NCI-H69 (cell line): ENCODE results near the gene CHST9.
"Not testable (repeated sequence)": the region's sequence is repeated elsewhere in the genome, so short reads cannot be mapped to it uniquely, and the experiment has no call there.

Experiments used
- DNase-seq: peaks from one replicate; lab custom pipeline; 2025; lab: John Stamatoyannopoulos, UW

Gene CHST9

DNA sequence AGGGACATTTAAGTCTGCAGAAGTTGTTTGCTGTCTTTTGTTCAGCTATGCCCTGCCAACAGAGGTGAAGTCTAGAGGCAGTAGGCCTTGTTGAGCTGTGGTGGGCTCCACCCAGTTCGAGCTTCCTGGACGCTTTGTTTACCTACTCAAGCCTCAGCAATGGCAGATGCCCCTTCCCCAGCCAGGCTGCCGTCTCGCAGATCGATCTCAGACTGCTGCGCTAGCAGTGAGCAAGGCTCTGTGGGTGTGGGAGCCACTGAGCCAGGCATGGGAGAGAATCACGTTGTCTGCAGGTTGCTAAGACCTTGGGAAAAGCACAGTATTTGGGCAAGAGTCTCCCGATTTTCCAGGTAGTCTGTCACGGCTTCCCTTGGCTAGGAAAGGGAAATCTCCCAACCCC lies 91.8 kb downstream of the CHST9 start:
- DNase-seq = not testable (repeated sequence)

DNA sequence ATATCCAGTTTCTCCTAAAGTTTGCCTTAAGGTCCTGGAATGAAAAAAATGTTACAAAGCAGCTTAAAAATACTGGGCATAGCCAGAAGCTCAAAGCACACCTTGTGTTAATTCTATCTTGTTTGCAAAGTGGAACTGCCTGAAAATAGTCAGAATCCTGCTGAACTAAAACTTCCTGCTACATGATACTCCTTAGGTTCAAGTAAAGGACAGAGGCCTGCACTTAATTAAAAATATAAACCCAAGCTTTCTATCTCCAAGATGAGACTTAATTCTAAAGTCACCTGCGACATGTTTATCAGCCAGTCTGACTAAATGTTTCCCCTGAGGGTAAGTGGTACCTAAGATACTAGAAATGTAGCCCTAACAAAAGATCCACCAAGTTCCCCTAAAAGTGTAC lies 103.4 kb downstream of the CHST9 start:
- no peak for DNase-seq

DNA sequence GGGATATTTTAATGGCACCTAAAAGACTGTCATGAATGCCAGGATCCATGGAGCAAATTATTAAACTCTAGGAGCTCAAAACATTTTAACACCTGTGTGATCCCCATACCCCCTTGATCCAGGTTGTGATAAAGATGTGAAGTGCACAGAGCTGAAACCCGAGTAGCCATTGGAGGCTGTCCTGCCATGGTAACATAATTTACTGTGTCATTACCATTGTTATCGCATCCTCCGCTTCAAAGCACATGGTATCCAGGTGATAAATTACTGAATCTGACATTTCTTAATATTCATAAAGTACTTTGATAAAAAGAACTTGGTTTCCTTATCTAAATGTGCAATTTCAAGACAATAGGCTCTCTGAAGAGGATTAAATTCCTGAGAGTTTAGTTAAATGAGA lies 109.3 kb downstream of the CHST9 start:
- DNase-seq = peak; percentile 92

DNA sequence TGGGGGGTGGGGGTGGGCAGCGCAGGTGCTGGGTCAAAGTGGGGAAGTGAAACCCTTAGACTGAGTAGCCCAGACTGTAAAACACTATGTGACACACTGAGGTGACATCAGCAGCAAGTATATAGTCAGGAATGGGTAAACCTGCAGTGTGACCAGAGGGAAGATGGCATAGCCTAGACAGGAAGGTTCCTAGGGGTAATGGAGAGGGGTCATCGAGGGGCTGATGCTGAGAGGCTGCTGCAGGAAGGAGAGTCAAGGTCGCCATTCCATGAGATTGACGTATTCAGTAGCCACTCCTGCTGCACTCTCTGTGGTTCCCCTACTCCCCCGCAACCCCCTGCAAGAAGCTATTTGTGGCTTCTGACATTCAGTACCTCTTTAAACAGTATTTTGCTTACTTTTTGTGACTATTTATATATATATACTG lies 111.7 kb downstream of the CHST9 start:
- no peak for DNase-seq

DNA sequence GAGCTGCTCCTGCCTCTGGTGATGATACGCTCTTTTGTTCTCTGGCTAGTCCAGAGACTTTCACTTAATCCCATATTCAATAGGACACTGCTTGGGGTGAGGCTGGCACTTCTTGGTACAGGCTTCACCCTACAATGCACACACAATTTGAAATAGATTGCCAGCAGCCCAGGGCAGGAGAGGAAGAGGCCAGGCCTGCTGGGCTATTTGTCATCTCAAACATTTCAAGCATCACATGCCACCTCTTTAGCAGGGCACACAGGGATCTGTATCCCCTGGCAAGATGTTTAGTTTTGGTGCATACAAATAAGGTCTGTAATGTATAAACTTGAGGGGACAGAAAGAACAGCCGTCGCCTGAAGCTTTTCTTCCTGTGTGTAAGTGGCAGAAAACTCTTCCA lies 120.4 kb downstream of the CHST9 start:
- peak; percentile 46 for DNase-seq

DNA sequence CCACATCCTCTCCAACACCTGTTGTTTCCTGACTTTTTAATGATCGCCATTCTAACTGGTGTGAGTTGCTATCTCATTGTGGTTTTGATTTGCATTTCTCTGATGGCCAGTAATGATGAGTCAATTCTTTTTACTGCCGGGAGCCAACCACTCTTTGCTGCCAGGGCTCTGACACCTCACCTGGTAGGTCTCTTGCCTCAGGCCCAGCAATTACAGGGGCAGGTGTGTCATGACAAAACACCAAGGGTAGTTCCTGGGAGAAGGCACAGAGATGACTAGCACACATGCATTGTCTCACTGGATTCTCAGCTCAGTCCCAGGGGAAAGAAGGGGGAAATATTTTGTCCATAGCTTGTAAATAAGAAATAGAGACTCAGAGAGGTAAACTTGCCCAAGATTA lies 122.3 kb downstream of the CHST9 start:
- peak; percentile 84 for DNase-seq

DNA sequence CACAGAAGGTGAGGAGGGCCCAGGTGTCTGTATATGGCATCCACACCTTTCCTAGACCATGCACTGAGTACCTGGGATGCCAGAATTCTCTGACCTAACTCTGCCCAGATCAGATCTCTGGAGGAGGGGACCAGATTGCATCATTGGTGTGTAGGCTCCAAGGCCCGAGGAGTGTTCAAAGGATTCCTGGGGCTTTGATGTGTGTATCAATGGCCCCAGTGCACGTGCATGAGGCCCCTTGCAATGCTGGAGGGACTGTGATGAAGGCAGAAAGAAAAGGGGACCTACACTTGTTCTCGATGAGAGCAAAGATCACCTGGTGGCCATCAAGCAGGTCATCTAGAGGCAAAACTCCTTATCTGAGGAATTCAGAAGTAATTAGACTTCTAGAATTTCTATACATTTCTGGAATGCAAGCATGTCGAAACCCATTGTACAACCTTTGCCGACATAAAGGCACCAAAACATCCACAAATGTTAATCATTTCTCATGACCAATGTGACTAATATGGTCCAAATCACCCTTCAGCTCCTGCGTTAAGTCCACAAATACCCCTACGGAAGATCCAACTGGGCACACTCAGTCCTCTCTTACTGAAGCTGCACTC lies 123.5 kb downstream of the CHST9 start:
- no peak for DNase-seq

DNA sequence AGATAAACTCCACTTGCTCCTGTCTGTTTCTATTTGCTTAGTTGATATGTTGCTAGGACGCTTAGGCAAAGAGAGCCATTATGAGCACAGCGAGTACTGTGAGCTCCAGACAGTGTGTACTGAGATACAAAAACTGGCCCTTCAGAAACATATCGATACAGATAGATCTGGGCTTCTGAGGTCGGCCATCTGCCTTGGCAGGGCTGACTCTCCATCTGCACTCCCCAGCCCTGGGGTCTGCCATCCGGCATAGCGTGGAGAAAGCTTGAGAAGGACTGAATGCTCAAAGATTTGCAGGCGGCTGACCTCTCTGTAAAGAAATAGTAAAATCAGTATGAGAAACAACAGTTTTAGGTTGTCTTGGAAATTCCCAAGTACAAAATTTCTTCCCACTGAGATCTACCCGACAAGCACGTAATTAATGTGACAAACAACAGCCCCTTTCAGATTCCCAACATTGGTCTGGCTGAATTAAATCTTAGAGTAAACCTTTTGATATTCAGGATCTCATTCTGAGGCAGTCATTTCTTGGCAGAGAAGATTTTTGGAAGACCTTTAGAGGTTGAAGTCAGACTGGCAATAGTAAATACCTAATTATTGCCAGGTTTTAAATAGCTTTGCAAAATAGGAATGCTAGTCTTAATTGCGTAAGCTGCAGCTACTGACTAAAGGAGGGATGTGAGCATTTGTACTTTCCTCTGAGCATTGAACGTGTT lies 127.4 kb downstream of the CHST9 start:
- DNase-seq = peak; percentile 99

DNA sequence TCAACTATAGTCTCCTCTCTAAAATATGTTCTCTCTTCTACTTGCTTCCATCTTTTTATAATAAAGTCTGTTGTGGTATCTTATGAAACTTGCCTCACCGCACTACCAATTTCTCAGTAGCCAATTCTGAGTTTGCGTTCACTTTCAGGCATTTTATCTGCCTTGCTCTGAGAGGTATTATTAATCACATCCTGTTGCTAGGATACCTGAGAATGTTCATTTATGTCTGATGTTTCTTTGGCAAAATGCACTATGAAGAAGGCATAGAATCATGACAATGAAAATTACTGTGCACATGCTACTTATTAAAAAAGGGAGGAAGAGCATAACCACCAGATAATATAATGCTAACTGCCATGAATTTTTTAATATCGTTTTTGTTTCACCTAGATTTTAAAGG lies 130.2 kb downstream of the CHST9 start:
- peak; percentile 38 for DNase-seq

DNA sequence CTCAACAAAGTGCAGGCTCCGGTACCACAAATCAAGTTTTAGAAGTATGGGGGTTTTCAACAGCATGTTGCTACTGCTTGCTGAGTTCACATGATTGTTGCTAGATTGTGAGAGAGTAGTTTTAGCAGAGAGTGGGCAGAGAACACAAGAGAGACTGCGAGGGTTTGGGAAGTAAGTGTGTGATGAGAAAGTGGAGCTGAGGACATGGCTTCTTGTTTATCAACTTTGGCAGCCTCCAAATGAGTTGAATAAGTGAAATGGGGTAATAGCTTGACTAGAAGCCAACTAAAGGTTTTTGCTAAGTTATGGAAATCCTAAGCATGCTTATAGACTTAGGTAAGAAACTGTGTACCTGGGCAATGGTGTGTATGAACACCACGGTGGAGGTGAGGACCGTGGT lies 135.1 kb downstream of the CHST9 start:
- no peak for DNase-seq

DNA sequence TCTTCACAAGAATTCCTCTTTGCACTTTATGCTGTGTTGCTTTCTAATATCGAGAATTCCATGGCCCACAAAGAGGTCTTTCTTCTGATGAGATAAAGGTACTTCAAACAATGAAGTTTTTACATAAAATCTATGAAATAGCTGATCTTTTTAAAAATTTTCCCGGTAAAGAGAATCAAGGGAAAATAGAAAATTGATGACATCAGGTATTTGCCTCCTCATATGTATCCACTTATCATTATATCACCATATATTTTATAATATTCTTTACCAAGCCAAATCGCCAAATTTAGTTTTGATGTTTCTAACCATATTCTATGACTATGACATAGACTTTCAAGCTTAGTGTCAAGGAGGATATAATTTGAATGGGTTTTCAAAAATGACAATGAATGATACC lies 139.8 kb downstream of the CHST9 start:
- no peak for DNase-seq

DNA sequence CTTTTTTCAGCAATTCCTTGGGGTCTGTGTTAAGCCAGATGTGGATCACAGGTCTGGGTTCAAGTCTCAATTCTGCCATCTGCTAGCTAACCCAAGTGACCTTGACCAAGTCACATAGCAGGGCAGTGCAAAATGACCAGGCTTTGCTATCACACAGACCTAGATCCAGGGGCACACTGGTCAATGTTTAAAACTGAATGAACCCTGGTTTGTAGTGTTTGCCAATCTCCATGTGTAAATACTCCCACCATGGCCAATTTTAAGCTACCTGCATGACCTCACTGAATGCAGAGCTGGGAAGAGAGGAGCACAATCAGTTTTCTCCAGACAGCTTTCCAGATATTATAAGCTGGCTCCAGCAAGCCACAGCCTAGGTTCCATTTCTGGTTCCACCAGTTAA lies 142.9 kb downstream of the CHST9 start:
- DNase-seq = peak; percentile 56

DNA sequence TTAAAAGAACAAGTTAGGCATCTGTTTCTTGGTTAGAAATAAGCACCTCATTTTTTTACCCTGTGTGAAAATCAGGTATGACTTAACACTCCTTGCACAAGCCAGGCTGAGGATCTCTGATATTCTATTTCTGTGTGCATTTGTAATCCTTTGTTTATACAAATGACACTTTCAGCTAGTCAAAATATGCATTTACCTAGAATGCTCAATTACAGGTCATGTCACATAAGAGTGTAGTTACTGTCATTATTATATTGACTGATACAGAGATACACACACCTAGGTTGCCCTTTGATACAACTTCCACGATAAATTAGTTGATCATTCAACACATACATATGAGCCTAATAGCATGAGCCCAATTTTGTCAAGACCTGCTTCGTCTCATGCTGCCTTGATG lies 144.3 kb downstream of the CHST9 start:
- DNase-seq = peak; percentile 59

DNA sequence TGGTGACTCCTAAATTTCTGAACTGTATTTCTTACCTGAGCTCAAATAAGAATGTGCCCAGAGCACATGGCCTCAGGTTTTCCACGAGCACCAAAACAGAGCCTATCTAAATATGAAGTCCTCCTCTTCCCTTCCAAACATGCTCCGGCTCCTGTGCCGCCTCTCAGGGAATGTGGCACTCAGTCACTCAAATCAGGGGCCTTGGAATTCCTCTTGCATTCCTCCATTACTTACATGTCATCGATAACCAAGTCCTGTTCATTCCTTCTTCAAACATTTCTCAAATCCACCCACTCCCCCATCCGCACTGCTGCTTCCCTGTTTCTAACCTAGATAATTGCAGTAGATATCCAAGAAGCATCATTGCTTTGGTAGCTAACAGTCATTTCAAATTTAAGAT lies 151.4 kb downstream of the CHST9 start:
- no peak for DNase-seq

DNA sequence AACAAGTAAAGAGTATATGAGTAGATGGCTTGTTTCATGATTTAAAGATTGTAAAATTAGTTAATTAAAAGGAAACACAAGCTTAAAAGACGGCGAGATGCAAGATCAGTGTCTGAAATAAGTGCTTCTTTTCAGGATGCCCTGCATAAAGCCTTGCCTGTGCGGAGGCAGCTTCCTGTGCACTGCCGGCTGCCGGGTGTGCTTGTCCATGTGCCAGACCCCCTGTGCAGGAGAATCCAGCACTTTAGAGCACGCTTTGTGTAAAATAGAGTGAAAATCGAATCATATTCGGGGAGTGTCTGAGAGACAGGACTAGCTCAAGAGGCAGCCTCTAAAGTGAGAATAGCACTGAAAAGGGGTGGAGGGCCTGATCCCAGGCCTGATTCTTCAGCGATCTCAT lies 154.7 kb downstream of the CHST9 start:
- DNase-seq = no peak

DNA sequence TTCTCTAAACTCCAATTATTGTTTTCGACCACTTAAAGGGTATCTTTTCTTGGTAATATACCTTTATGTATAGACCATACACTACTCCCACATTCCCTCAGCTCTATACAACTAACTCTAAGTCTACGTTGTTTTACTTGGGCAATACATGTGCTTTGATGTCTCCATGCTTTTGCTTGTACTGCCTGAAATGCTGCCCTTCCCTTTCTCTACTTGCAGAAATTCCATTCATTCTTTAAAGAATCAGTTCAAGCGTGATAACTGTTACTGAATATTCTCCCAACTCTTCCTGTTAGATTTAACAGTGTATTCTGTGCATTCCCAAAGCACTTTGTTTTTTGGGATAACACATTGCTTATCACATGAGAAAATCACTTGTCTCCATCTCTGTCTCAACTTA lies 162.6 kb downstream of the CHST9 start:
- no peak for DNase-seq

DNA sequence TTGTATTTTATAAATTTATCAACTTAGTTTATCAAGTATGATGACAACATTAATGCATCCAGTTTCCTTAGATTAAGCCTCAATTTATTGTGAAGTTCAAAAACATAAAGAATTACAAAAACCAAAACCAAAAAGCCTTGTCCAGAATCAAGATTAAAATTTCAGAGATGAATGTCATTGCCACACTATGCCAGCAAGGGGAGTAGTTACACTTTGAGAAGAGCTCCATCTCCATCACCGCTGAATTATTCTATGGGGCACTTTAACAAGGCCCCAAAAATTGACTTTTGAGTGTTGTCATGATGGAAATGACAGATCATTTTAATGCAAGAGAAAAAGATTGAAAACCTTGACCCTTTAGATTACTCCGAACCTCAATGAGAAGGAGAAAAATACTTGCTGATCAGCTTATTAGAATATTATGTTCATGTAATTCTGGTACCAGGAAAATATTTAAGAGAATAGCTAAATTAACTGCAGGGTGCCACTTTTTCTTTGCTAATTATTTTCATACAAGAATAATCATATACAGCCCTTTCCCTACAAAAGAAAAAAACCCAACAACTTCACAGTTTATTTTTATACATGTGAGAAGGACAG lies 167.1 kb downstream of the CHST9 start:
- peak; percentile 83 for DNase-seq

DNA sequence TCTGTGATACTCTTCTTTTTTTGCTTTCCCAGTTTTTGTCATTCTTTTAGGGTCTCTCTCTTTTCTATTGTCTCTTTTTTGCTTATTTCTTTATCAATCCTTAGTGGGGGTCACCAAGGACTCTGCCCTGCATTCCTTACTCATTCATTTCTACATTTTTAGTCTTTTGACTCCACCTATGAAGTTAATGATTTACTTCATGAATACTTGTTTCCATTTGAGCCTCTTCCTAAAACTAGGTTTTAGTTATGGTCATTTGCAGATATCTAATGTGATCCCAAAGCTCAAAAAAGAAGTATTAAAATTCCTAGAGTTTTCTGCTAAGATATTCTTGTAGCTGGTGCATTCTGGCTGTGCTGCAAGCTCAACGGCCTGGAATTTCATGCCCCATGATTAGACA lies 170.3 kb downstream of the CHST9 start:
- no peak for DNase-seq

DNA sequence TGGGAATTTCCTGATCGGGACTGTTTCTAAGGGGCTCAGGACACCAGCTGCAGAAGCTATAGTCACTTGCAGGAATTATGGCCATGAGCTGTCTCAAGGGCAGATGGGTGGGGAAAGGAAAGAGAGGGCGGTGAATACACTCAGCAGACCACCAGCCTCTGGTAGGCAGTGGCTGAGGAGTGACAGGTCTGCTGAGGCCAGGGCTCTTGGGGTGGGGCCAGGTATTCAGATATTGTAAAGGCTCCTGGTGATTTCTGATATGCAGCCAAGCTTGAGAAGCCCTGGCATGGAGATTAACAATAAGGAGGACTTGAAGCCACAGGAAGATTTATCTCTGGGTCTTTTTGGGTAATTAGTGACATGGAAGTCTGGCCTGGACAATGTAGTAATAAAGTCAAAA lies 174.3 kb downstream of the CHST9 start:
- peak; percentile 84 for DNase-seq

DNA sequence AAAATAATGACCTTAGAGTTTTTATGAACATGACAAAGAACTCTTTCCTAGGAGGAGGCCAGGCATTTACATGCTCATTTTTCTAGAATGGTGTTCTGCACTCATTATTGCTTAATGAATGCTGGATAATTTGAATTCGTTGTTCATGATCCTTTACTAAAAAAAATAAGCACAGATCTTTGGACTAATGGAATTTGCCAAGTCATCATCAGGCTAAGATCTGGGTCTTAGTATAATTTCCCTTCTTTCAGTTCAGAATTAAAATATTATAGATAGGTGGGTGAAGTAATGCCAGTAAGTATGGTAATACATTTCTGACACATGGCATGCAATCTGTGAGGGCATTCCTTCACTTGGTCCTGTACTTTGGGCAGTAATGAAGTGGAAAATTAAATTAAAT lies 175.8 kb downstream of the CHST9 start:
- no peak for DNase-seq

DNA sequence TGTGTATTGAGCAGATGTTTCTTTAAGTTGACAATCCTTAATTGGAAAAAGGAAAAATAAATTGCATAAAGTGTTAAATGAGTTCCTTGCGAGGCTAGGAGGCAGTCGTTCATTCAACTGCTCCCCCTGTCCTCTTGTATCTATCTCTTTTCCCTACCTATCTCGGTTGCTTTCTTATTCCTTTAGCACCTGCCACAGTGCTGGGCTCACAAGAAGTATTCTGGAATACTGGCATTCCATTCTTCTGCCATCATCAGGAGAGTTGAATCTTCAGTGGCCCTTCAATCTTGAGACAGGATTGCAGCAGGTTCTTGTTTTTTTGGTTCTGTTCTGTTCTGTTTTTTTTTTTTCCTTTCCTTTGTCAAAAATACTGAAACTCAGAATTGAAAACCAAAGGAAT lies 176.5 kb downstream of the CHST9 start:
- no peak for DNase-seq

DNA sequence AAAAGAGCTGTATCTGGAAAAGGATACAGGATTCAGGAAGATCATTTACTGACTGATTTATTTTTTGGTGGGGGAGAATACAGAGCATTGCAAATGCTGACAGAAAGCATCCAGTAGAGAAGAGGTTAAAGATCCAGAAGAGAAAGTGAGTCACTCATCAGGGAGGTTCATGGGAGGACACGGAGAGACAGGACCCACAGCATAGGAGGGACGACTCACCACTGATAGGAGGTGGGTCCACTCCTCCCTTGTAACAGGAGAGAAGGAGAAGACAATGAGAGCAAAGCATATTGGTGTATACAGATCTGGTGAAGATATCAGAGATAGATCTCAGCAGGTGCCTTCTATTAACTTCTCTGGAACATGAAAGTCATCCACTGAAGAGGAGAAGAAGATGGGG lies 177.2 kb downstream of the CHST9 start:
- DNase-seq = no peak

DNA sequence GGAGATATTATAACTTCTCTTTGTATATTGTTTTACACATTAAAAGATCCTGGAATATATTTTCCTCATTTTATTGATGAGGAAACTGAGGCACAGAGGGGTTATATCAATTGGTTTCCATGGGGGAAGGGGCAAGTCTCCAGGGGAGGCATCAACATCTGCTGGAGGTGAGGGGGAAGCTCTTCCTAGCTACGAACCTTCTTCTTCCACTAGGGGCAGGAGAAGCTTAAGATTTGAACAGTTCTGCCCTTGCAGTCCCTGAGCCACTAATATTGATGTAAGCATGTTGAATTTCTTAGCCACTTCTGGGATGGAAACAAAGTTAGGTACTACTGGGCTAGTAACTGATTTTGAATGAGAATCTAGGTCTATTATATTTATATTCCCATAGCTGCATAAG lies 179.5 kb downstream of the CHST9 start:
- peak; percentile 84 for DNase-seq
